ENCODE data around the gene ADAMTS6.
A peak's percentile ranks its signal among the peaks of the same experiment; 100 is the strongest.

ADAMTS6 gene

GRCh38 chr5:65108786-65109743 is 372.7 kb downstream of the ADAMTS6 start:
- DNase-seq (ENCODE audit: low read depth in 3 of 3, low spot score in 1 of 3) = no peak

GRCh38 chr5:65105301-65105700 is 376.4 kb downstream of the ADAMTS6 start:
- DNase-seq (ENCODE audit: low read depth in 3 of 3, low spot score in 1 of 3) = no peak

GRCh38 chr5:65104831-65105230 is 376.9 kb downstream of the ADAMTS6 start:
- DNase-seq (ENCODE audit: low read depth in 3 of 3, low spot score in 1 of 3) = no peak

GRCh38 chr5:65103756-65104440 is 377.8 kb downstream of the ADAMTS6 start:
- DNase-seq (ENCODE audit: low read depth in 3 of 3, low spot score in 1 of 3) = no peak

DNA sequence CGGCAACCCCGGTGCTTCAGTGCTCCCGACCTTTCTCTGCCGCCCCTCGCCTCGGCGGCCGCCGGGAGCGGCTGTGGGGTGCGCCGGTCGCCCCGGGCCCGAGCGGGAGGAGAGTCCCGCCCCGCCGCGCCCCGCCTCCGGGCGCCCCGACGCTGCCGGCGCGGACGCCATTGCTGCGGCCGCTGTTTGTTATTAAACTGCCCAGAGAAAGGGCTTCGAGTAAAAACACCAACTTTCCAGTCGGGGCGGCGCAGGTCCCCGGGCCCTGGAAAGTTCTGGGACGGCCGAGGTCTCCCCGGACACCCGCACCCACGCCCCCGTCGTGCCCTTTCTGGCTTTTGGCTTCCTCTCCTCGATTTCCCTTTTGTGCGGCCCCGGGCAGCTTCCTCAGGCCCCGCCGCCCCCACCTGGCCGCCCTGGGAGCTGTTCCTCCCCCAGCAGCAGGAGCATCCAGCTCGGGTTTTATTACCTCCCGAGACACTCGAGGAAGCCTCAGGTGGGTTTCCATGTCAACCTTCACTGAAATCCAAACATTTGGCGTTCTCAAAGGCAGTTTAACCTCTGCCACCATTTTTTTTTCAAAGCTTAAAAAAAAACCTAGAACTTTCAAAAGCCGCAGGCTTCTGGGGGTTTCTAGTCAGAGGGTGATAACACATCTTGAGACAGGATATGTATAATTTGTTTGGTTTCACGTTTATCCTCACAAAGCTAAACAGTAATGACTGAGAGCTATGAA is 378.6 kb downstream of the ADAMTS6 start:
- DNase-seq (ENCODE audit: low read depth in 3 of 3, low spot score in 1 of 3) = peak; percentile 3 to 34 (median 14)

DNA sequence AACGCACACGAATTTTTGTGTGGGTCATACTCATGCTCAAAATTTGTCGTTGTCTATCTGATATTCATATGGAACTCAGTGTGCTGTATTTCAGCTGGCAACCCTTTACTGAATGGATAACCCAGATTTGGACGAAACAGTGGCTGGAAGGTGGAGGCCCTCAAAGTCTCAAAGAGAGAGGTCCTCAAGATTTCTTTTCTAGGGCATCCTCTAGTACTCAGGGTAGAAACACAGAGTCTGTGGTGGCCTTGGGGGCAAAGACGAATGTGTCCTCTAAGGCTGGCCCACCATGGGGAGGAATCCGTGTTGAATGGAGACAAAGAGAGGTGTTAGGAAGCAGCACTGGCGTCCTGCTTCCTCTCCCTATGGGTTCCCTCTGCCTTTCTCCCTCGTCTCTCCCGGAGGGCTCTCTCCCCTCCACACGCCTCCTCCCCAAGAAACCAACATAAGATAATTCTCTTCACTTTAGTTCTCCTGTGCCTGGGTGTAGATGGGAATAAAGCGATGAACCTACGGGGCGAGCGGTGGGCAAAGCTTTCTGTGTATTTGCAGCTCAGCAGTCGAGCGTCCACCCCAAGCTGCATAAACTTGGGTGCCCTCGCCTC is 379.2 kb downstream of the ADAMTS6 start:
- no peak for DNase-seq (ENCODE audit: low read depth in 3 of 3, low spot score in 1 of 3)

GRCh38 chr5:65101632-65102100 is 380.1 kb downstream of the ADAMTS6 start:
- DNase-seq (ENCODE audit: low read depth in 3 of 3, low spot score in 1 of 3) = no peak

GRCh38 chr5:65100911-65101631 is 380.6 kb downstream of the ADAMTS6 start:
- DNase-seq (ENCODE audit: low read depth in 3 of 3, low spot score in 1 of 3) = no peak

Data from stimulated activated CD4-positive, alpha-beta T cell treated with anti-CD3 and anti-CD28 coated beads, TNF-alpha, amount 100 ng/mL, for 1 hour (primary cell).